Astrocyte (in vitro differentiated cells and primary cell): Measurements from ENCODE around the gene NHLH1. TPM values are rescaled to one million over a fixed set of nuclear protein-coding genes. Genes with fewer than 3 reads are reported as not detected.

ENCODE experiments used
- DNase-seq: peaks from one replicate; pipeline ENCODE4 v3.0.0-alpha.2; 2010; ENCODE audit warnings: low read depth
- FAIRE-seq: peaks from 2 replicates; lab custom pipeline; 2011; peaks lifted over from hg19 to GRCh38; lab: Jason Lieb, UNC
- H2AFZ ChIP-seq: 2 replicates; pipeline ENCODE4 v1.6.0; 2012; ENCODE audit warnings: low read depth, low read length, inconsistent platforms
- H3K27ac ChIP-seq: 2 replicates; pipeline ENCODE4 v1.5.1; 2011; ENCODE audit warnings: low read depth, low read length, inconsistent platforms
- H3K27me3 ChIP-seq: 2 replicates; pipeline ENCODE4 v1.6.0; 2011; ENCODE audit warnings: low read length, inconsistent platforms; ENCODE audit not compliant: insufficient read depth
- H3K36me3 ChIP-seq: 2 replicates; pipeline ENCODE4 v1.5.1; 2011; ENCODE audit warnings: low read length, inconsistent platforms; ENCODE audit not compliant: insufficient read depth
- H3K4me1 ChIP-seq: 2 replicates; pipeline ENCODE4 v1.5.1; 2011; ENCODE audit warnings: low read length, inconsistent platforms; ENCODE audit not compliant: insufficient read depth
- H3K4me2 ChIP-seq: 2 replicates; pipeline ENCODE4 v1.6.0; 2012; ENCODE audit warnings: low read length, inconsistent platforms
- H3K4me3 ChIP-seq: 2 replicates; pipeline ENCODE4 v1.5.1; 2011; ENCODE audit warnings: low read depth, mild to moderate bottlenecking, low read length, inconsistent platforms; ENCODE audit not compliant: insufficient read depth
- H3K79me2 ChIP-seq: 2 replicates; pipeline ENCODE4 v1.6.0; 2012; ENCODE audit warnings: mild to moderate bottlenecking, low read length, inconsistent platforms; ENCODE audit not compliant: insufficient read depth
- H3K9ac ChIP-seq: 2 replicates; pipeline ENCODE4 v1.6.0; 2012; ENCODE audit warnings: mild to moderate bottlenecking, low read length, inconsistent platforms
- H3K9me3 ChIP-seq: 2 replicates; pipeline ENCODE4 v1.5.1; 2012; ENCODE audit warnings: low read depth, mild to moderate bottlenecking, low read length, inconsistent platforms; ENCODE audit not compliant: insufficient read depth
- H4K20me1 ChIP-seq: 2 replicates; pipeline ENCODE4 v1.6.0; 2012; ENCODE audit warnings: low read length, inconsistent platforms; ENCODE audit not compliant: insufficient read depth
- H3K27ac Mint-ChIP-seq: one replicate; pipeline ENCODE4 v1.8.0; 2021; ENCODE audit warnings: mild to moderate bottlenecking, mixed read lengths; ENCODE audit not compliant: unreplicated experiment
- H3K27me3 Mint-ChIP-seq: one replicate; pipeline ENCODE4 v1.8.0; 2021; ENCODE audit warnings: low read depth, mixed read lengths; ENCODE audit not compliant: unreplicated experiment
- H3K36me3 Mint-ChIP-seq: one replicate; pipeline ENCODE4 v1.8.0; 2021; ENCODE audit warnings: low read depth, mixed read lengths; ENCODE audit not compliant: unreplicated experiment
- H3K4me1 Mint-ChIP-seq: one replicate; pipeline ENCODE4 v1.8.0; 2021; ENCODE audit warnings: low read depth, mixed read lengths; ENCODE audit not compliant: unreplicated experiment
- H3K4me3 Mint-ChIP-seq: one replicate; pipeline ENCODE4 v1.8.0; 2021; ENCODE audit warnings: mild to moderate bottlenecking, moderate library complexity, mixed read lengths; ENCODE audit not compliant: unreplicated experiment
- H3K9me3 Mint-ChIP-seq: one replicate; pipeline ENCODE4 v1.8.0; 2021; ENCODE audit warnings: mild to moderate bottlenecking, mixed read lengths; ENCODE audit not compliant: unreplicated experiment
- CTCF ChIP-seq: IDR thresholded peaks from 2 replicates; pipeline ENCODE4 v1.5.1; 2011; ENCODE audit warnings: low read depth, mild to moderate bottlenecking, inconsistent platforms, low read length, moderate library complexity; ENCODE audit not compliant: insufficient read depth
- EZH2 ChIP-seq: IDR thresholded peaks from 2 replicates; pipeline ENCODE4 v1.6.1; 2012; ENCODE audit warnings: mild to moderate bottlenecking, low read length, inconsistent platforms; ENCODE audit not compliant: insufficient read depth
- total RNA-seq: library from RNA; stranded (reverse); gene quantifications from 2 replicates; pipeline ENCODE4 v1.2.1, GENCODE V29; 2021

NHLH1 gene
- total RNA-seq, 1 donor from 2014 or later, result 0.70 TPM

GRCh38 chr1:160400646-160401486, 34.0 kb downstream of the NHLH1 start:
- DNase-seq (no peak), FAIRE-seq (no peak)
- peak; percentile 36 for TF ChIP-seq EZH2
- no peak for TF ChIP-seq CTCF
- Histone ChIP-seq H3K9ac (peak overlapping the region; percentile 85), H3K9me3 (no peaks in the 10 kb centered on the region), H3K36me3 (no peaks in the 10 kb centered on the region), H3K27ac (no peak overlapping the region), H3K4me2 (peak overlapping the region; percentile 88), H3K27me3 (peaks cover under 1% of the 10 kb centered on the region), H3K79me2 (peaks cover 13% of the 10 kb centered on the region), H3K4me3 (peak overlapping the region; percentile 69), H2AFZ (peak overlapping the region; percentile 72), H3K4me1 (peaks cover 13% of the 10 kb centered on the region), H4K20me1 (peaks cover 14% of the 10 kb centered on the region)
- Mint-ChIP-seq H3K4me1 (peaks cover 44% of the 10 kb centered on the region), H3K27me3 (peaks cover 1% of the 10 kb centered on the region), H3K27ac (peak overlapping the region; percentile 30), H3K9me3 (no peaks in the 10 kb centered on the region), H3K4me3 (peak overlapping the region; percentile 92), H3K36me3 (no peaks in the 10 kb centered on the region)

GRCh38 chr1:160401487-160401805, 34.6 kb downstream of the NHLH1 start:
- FAIRE-seq (no peak), DNase-seq (no peak)
- no peak overlapping the region for H3K27ac ChIP-seq
- peak overlapping the region; percentile 88 for H3K4me2 ChIP-seq
- peak overlapping the region; percentile 30 for H3K27ac Mint-ChIP-seq
- H4K20me1 ChIP-seq, result peaks cover 14% of the 10 kb centered on the region
- H3K27me3 ChIP-seq, result no peaks in the 10 kb centered on the region
- peaks cover 13% of the 10 kb centered on the region for H3K4me1 ChIP-seq
- H3K79me2 ChIP-seq, result peaks cover 13% of the 10 kb centered on the region
- H3K4me3 Mint-ChIP-seq, result peak overlapping the region; percentile 92
- H3K4me1 Mint-ChIP-seq, result peaks cover 44% of the 10 kb centered on the region
- H3K9me3 ChIP-seq, result no peaks in the 10 kb centered on the region
- peak overlapping the region; percentile 72 for H2AFZ ChIP-seq
- no peaks in the 10 kb centered on the region for H3K36me3 ChIP-seq
- peak overlapping the region; percentile 69 for H3K4me3 ChIP-seq
- no peaks in the 10 kb centered on the region for H3K9me3 Mint-ChIP-seq
- H3K9ac ChIP-seq, result peak overlapping the region; percentile 85
- H3K27me3 Mint-ChIP-seq, result no peaks in the 10 kb centered on the region
- TF ChIP-seq CTCF, result no peak
- no peak for TF ChIP-seq EZH2
- no peaks in the 10 kb centered on the region for H3K36me3 Mint-ChIP-seq
